ENCODE data around the gene CLEC20A.

CLEC20A gene

DNA sequence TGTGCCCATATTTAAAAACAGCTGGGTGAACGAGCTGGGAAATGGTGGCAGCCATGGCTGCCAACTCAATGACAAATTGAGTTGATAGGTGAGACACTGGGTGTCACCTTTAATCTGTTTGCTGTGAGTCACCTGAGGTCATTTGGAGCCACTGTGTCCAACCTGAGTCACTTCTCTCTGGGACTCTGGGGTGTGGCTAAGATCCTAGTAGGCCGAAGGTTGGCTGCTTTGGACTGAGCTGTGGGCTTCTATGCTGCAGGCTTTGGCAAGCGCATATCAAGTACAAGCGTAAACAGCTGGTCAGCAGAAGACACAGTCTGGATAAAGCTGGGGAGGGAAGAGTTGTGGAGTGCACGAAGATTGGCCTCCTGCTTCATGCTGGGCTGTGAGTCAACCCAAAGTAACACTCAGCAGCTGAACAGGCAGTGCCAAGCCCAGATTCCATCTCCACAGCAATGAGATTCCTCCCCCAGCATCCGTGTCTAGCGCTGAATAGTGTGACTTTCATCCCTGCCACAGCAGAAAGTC, 40.1 kb upstream of the CLEC20A start:
- DNase-seq = no peak
- no peaks in the 10 kb centered on the region for H3K36me3 ChIP-seq
- TF ChIP-seq, protein P1, sequence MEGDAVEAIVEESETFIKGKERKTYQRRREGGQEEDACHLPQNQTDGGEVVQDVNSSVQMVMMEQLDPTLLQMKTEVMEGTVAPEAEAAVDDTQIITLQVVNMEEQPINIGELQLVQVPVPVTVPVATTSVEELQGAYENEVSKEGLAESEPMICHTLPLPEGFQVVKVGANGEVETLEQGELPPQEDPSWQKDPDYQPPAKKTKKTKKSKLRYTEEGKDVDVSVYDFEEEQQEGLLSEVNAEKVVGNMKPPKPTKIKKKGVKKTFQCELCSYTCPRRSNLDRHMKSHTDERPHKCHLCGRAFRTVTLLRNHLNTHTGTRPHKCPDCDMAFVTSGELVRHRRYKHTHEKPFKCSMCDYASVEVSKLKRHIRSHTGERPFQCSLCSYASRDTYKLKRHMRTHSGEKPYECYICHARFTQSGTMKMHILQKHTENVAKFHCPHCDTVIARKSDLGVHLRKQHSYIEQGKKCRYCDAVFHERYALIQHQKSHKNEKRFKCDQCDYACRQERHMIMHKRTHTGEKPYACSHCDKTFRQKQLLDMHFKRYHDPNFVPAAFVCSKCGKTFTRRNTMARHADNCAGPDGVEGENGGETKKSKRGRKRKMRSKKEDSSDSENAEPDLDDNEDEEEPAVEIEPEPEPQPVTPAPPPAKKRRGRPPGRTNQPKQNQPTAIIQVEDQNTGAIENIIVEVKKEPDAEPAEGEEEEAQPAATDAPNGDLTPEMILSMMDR (IDR thresholded peaks at IDR 0.05; ENCODE audit: low read depth, low read length) = no peak
- no peak overlapping the region for H3K4me3 ChIP-seq (ENCODE audit: low read depth, low read length)
- H3K27me3 ChIP-seq = no peaks in the 10 kb centered on the region; the same call in 1 of the 2 replicates
- H3K4me1 ChIP-seq = no peaks in the 10 kb centered on the region
- H3K9me3 ChIP-seq = no peaks in the 10 kb centered on the region

DNA sequence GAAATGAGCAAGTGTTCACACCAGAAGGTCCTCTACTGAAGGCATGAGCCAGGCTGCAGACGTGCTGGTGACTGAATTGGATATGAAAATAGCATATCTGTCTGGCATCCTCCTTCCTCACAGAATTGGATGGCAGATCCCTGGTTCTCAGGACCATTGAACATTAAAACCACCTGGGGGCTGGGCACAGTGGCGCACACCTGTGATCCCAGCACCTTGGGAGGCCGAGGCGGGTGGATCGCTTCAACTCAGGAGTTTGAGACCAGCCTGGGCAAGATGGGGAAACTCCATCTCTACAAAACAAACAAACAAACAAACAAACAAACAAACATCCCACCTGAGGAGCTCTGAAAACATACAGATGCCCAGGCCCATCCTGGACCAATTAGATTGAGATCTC, 39.6 kb upstream of the CLEC20A start:
- Histone ChIP-seq H3K36me3 (no peaks in the 10 kb centered on the region), H3K27me3 (no peaks in the 10 kb centered on the region; the same call in 1 of the 2 replicates), H3K4me1 (no peaks in the 10 kb centered on the region), H3K4me3 (ENCODE audit: low read depth, low read length) (no peak overlapping the region), H3K9me3 (no peaks in the 10 kb centered on the region)
- TF ChIP-seq, protein P1 (IDR thresholded peaks at IDR 0.05; ENCODE audit: low read depth, low read length) = no peak
- DNase-seq = no peak

DNA sequence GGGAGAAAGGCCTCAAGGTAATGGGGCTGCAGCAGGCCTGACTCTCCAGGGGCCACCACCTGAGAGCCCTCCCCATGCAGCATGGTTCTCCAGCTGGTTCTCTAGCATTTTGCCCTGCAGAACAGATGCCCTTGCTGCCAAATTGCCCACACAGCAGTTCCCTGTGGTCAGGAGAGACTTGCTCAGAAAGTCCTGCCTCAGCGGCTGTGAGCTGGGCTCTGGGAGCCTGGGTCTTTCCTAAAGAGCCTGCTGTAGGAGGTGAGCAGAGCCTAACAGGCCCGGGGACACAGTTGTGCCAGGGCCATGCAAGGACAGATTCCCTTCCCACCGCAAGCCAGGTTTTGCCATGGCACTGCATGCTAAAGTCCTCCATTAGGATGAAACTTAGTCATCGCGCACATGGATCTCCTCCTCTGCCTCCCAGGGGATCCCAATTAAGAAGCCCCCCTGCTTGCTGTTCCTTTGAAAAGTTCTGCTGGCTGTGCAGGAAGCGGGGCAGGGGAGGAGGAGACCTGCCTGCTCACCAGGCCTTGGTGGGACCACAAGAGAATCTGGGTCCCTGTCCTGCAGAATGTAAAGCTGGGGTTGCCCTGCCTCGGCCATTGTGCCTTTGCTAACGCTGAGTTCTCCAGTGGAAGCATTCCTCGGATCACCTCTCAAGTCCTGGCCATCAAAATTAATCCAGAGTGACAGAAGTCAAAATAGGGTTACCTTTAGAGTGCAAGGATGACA, 37.5 kb upstream of the CLEC20A start:
- Histone ChIP-seq H3K9me3 (no peaks in the 10 kb centered on the region), H3K36me3 (no peaks in the 10 kb centered on the region), H3K4me3 (ENCODE audit: low read depth, low read length) (no peak overlapping the region), H3K27me3 (no peaks in the 10 kb centered on the region; the same call in 1 of the 2 replicates), H3K4me1 (no peaks in the 10 kb centered on the region)
- no peak for DNase-seq
- TF ChIP-seq, protein P1 (IDR thresholded peaks at IDR 0.05; ENCODE audit: low read depth, low read length) = no peak

DNA sequence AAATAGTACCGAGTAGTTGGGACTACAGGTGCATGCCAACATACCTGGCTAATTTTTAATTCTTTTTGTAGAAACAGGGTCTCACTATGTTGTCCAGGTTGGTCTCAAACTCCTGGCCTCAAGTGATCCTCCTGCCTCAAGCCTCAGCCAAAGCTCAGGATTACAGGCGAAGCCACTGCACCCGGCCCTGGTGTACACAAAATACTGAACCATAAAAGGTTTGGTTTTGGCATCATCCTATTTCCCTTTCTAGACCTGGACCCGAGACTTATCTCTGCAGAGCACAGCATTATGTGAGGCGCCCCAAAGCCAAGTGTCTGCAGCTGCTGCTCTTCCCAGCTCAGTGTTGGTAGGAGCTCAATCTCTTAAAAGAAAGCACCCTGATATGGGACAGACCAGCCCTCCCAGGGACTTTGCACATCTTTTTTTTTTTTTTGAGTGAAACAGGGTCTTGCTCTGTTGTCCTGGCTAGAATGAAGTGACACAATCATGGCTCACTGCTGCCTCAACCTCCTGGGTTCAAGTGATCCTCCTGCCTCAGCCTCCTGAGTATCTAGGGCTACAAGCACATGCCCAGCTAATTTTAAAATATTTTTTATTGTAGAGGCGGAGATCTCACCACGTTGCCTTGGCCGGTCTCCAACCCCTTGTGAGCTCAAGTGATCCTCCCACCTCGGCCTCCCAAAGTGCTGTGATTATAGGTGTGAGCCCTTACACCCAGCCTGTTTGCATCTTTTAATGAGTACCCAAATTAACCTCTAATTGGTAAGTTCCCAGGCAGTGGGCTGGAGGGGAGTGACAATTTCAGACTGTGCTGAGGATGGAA, 36.6 kb upstream of the CLEC20A start:
- no peaks in the 10 kb centered on the region for H3K4me1 ChIP-seq
- no peak overlapping the region for H3K4me3 ChIP-seq (ENCODE audit: low read depth, low read length)
- H3K36me3 ChIP-seq = no peaks in the 10 kb centered on the region
- no peaks in the 10 kb centered on the region for H3K27me3 ChIP-seq
- TF ChIP-seq, protein P1 (IDR thresholded peaks at IDR 0.05; ENCODE audit: low read depth, low read length) = no peak
- no peak for DNase-seq
- H3K9me3 ChIP-seq = no peaks in the 10 kb centered on the region

DNA sequence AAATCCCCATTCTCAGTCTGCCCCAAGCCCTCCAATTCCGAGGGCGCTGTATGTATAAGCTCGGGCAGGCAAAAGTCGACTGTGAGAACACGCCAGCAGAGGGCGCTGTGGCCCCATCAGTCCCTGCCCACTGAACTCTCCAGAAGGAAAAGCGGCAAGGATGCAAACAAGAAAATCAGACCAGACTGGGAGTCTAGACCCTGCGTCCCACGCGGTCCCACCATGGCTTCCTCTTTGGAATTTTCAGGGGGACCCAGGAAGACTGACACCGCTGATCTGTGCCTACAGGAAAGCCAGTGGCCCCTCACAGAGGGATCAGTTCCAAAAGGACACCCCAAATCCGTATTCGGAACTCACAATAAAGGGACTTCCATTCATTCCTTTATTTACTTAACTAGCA, 35.6 kb upstream of the CLEC20A start:
- Histone ChIP-seq H3K4me3 (ENCODE audit: low read depth, low read length) (no peak overlapping the region), H3K4me1 (no peaks in the 10 kb centered on the region), H3K36me3 (no peaks in the 10 kb centered on the region), H3K27me3 (no peaks in the 10 kb centered on the region), H3K9me3 (no peaks in the 10 kb centered on the region)
- TF ChIP-seq, protein P1 (IDR thresholded peaks at IDR 0.05; ENCODE audit: low read depth, low read length) = peak; percentile 92
- peak; percentile 80 for DNase-seq
